ENCODE results near the gene SH3GLB2.

- TF ChIP-seq, protein P1, sequence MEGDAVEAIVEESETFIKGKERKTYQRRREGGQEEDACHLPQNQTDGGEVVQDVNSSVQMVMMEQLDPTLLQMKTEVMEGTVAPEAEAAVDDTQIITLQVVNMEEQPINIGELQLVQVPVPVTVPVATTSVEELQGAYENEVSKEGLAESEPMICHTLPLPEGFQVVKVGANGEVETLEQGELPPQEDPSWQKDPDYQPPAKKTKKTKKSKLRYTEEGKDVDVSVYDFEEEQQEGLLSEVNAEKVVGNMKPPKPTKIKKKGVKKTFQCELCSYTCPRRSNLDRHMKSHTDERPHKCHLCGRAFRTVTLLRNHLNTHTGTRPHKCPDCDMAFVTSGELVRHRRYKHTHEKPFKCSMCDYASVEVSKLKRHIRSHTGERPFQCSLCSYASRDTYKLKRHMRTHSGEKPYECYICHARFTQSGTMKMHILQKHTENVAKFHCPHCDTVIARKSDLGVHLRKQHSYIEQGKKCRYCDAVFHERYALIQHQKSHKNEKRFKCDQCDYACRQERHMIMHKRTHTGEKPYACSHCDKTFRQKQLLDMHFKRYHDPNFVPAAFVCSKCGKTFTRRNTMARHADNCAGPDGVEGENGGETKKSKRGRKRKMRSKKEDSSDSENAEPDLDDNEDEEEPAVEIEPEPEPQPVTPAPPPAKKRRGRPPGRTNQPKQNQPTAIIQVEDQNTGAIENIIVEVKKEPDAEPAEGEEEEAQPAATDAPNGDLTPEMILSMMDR (IDR thresholded peaks at IDR 0.05), result no peak
- TF ChIP-seq POLR2A (IDR thresholded peaks at IDR 0.05), result no peak
Measured at GRCh38 chr9:128998462-128998861, 29.7 kb downstream of the SH3GLB2 start.
